CD8-positive, alpha-beta memory T cell (primary cell): ENCODE data around the gene TSPAN3. TPM values are rescaled to one million over a fixed set of nuclear protein-coding genes. Genes with fewer than 3 reads are reported as not detected.

Experiments
- CTCF ChIA-PET: fragments of 350-600 bp; sonication (Branson Sonifier 250); formaldehyde crosslinking; loops from one replicate; lab custom pipeline; 2021; ENCODE audit warnings: antibody characterized with exemption; lab: Charles Lee
- POLR2A ChIA-PET: fragments of 350-600 bp; sonication (Branson Sonifier 250); formaldehyde crosslinking; loops from one replicate; lab custom pipeline; 2021; ENCODE audit warnings: antibody characterized with exemption; lab: Charles Lee
- DNase-seq, 5 donors: peaks; one replicate each; pipeline versions ENCODE4 v3.0.0 to v3.0.0-alpha.2; 2020 to 2022; ENCODE audit warnings: mixed read lengths in 1 of 5
- H3K27ac ChIP-seq: one replicate; pipeline ENCODE4 v1.7.0; 2013; ENCODE audit warnings: low read depth, mild to moderate bottlenecking, low read length, moderate library complexity
- H3K27me3 ChIP-seq: 2 replicates; pipeline ENCODE4 v1.7.0; 2013; ENCODE audit warnings: low read length, mild to moderate bottlenecking; ENCODE audit not compliant: insufficient read depth, poor library complexity, severe bottlenecking
- H3K36me3 ChIP-seq: 2 replicates; pipeline ENCODE4 v1.7.0; 2013; ENCODE audit warnings: mild to moderate bottlenecking, low read length, moderate library complexity; ENCODE audit not compliant: insufficient read depth
- H3K4me1 ChIP-seq: 2 replicates; pipeline ENCODE4 v1.7.0; 2013; ENCODE audit warnings: mild to moderate bottlenecking, low read length, moderate library complexity; ENCODE audit not compliant: insufficient read depth
- H3K4me3 ChIP-seq: 2 replicates; pipeline ENCODE4 v1.7.0; 2013; ENCODE audit warnings: mild to moderate bottlenecking, low read length
- H3K9me3 ChIP-seq: 2 replicates; pipeline ENCODE4 v1.7.0; 2013; ENCODE audit warnings: mild to moderate bottlenecking, low read length
- H3K27ac Mint-ChIP-seq, 8 donors: one replicate each; pipeline ENCODE4 v1.8.0; 2020 to 2021; ENCODE audit warnings: mixed read lengths in 8 of 8, mild to moderate bottlenecking in 6 of 8, inconsistent platforms in 3 of 8, moderate library complexity in 3 of 8
- H3K27me3 Mint-ChIP-seq, 2 donors: one replicate each; pipeline ENCODE4 v1.8.0; 2020 to 2021; ENCODE audit warnings: mixed read lengths in 2 of 2, mild to moderate bottlenecking in 1 of 2, moderate library complexity in 1 of 2
- H3K36me3 Mint-ChIP-seq, 3 donors: one replicate each; pipeline ENCODE4 v1.8.0; 2020 to 2021; ENCODE audit warnings: mixed read lengths in 3 of 3, inconsistent platforms in 1 of 3, mild to moderate bottlenecking in 1 of 3
- H3K4me1 Mint-ChIP-seq, 3 donors: one replicate each; pipeline ENCODE4 v1.8.0; 2020 to 2021; ENCODE audit warnings: mixed read lengths in 3 of 3, inconsistent platforms in 1 of 3, mild to moderate bottlenecking in 1 of 3
- H3K4me3 Mint-ChIP-seq, 7 donors: one replicate each; pipeline ENCODE4 v1.8.0; 2020 to 2021; ENCODE audit warnings: mixed read lengths in 7 of 7, mild to moderate bottlenecking in 6 of 7, moderate library complexity in 4 of 7, inconsistent platforms in 2 of 7
- H3K9me3 Mint-ChIP-seq, 5 donors: one replicate each; pipeline ENCODE4 v1.8.0; 2020 to 2022; ENCODE audit warnings: mixed read lengths in 5 of 5, mild to moderate bottlenecking in 3 of 5, moderate library complexity in 2 of 5, inconsistent platforms in 1 of 5
- polyA plus RNA-seq: library from polyadenylated mRNA; unstranded; fragments of 300-500 nt; fragmentation: Illumina TruSeq; gene quantifications from one replicate; pipeline ENCODE4 v1.2.3, GENCODE V29; 2021
- total RNA-seq, 2 experiments: library from RNA; stranded (reverse); gene quantifications; one replicate each; pipeline ENCODE4 v1.2.3, GENCODE V29; 2021

Gene TSPAN3
- total RNA-seq, result 10 to 100 TPM; 59.3 to 60.5 TPM
- 45.2 TPM for polyA plus RNA-seq

DNA sequence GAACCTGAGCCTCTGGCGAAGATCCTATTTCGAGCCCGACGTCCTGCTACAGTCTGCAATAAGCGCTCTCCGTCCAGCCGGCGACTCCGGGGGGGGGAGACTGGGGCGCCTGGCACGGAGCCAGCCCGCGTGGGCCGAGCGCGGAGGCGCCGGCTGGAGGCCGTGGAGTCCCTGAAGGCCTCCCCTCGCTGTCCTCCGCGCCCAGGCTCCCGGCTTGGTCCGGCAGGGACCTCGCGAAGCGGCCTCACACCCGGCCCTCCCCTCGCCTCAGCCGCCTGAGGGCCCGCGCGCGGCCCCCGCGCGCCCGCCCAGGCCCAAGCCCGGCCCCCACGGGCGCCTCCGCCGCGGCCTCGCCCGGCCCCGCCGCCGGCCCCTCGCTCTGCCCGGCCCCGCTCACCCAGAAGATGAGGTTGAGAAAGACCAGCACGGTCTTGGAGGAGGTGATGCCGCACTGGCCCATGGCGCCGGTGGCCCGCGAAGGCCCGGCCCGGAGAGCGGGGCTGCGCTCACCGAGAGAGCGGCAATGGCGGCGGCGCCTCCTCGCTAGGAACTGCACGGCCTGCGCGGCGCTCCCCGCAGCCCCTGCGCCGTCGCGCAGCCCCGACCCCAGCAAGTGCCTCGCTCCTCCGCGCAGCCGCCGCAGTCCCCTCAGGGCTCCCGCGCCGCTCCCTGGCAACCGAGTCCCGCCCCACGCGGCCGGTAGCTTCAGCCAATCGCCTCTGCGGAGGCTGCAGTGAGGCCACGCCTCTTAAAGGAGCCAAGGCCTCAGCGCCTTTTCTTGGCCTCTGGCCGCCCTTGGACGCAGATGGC, at the start of gene TSPAN3:
Gene TSPAN3 (minus strand): TSS at position 615 of the 810 bp plus-strand sequence. CDS start 155 bp downstream, at position 460.
- Mint-ChIP-seq H3K9me3 (peaks cover 0 to 2% (median 0%) of the 10 kb centered on the region in 5 donors), H3K36me3 (peaks cover 0 to 5% (median 0%) of the 10 kb centered on the region in 3 donors), H3K27ac (peak within 1 kb of the TSS; percentile 26 to 92 (median 80)), H3K27me3 (peaks cover 4 to 8% of the 10 kb centered on the region in 2 donors), H3K4me1 (peaks cover 20 to 37% (median 36%) of the 10 kb centered on the region in 3 donors), H3K4me3 (peak within 1 kb of the TSS; percentile 80 to 97 (median 85))
- ChIA-PET CTCF (interaction anchor here (1.0 kb wide), 1 partner anchor 10 kb away, joined by 3 read pairs; no protein-coding TSS in a partner anchor), POLR2A (interaction anchor here (0.8 to 1.1 kb wide), 4 partner anchors 10 to 139 kb away, joined by 3 to 7 read pairs (median 4); partner anchors contain the start of gene RCN2)
- Histone ChIP-seq H3K27me3 (no peaks in the 10 kb centered on the region), H3K27ac (no peak within 1 kb of the TSS), H3K36me3 (no peaks in the 10 kb centered on the region), H3K4me3 (peak within 1 kb of the TSS; percentile 76), H3K9me3 (no peaks in the 10 kb centered on the region), H3K4me1 (peaks cover 14% of the 10 kb centered on the region)
- DNase-seq, result peak; percentile 84 to 94 (median 89)

DNA sequence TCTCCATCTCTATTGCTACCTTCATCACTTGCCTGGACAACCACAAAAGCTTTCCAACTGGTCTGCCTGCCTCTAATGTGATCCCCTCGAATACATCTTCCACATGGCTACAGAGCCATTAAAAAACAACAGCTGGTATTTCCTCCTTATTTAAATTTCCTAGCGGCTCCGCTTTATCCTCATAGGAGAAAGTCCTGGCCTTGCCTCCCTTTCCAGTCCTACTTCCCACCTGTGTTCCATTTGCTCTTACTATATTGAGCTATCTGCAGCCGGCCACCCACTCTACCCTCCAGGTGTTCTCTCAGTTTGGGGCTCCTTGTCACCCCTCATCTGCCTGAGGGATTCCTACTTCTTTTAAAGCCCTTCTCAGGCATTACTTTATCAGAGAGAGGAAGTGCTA, 49.7 kb upstream of the TSPAN3 start:
- ChIA-PET POLR2A (no interaction called here), CTCF (interaction anchor here (4.8 to 4.9 kb wide), 2 partner anchors 375 to 423 kb away, joined by 28 to 43 read pairs; no protein-coding TSS in a partner anchor)
- Histone ChIP-seq H3K36me3 (no peaks in the 10 kb centered on the region), H3K4me3 (no peak overlapping the region), H3K27ac (no peak overlapping the region), H3K27me3 (no peaks in the 10 kb centered on the region), H3K9me3 (no peaks in the 10 kb centered on the region), H3K4me1 (peaks cover 9% of the 10 kb centered on the region)
- Mint-ChIP-seq H3K4me3 (no peak overlapping the region), H3K27me3 (no peaks in the 10 kb centered on the region), H3K36me3 (no peaks in the 10 kb centered on the region), H3K27ac (peak overlapping the region in 2 of 8 donors; percentile 7 to 27), H3K9me3 (no peaks in the 10 kb centered on the region), H3K4me1 (peaks cover 8 to 26% (median 18%) of the 10 kb centered on the region in 3 donors)
- DNase-seq, result no peak

DNA sequence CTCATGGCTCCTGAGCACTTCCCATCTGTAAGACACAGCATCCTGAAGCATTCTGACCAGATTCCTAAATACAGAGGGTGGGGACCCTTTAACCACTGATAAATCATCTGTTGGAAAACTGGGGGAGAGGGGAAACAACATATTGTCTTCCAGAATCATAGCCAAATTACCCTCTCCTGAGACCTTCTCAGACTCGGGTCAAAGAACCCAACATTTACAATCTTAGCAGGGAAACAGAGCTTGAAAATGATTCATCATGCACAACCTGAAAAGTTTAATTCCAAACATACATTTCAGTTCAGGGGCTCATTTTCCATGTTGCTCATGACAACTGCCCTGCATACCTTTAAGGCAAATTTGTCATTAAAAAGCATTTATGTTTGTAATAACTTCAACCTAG, 48.5 kb upstream of the TSPAN3 start:
- ChIA-PET POLR2A (interaction anchor here (1.0 kb wide), 1 partner anchor 41 kb away, joined by 3 read pairs; no protein-coding TSS in a partner anchor), CTCF (interaction anchor here (0.7 to 4.9 kb wide), 15 partner anchors 12 to 424 kb away, joined by 3 to 43 read pairs (median 4); no protein-coding TSS in a partner anchor)
- Histone ChIP-seq H3K9me3 (no peaks in the 10 kb centered on the region), H3K4me3 (no peak overlapping the region), H3K36me3 (no peaks in the 10 kb centered on the region), H3K27ac (no peak overlapping the region), H3K27me3 (no peaks in the 10 kb centered on the region), H3K4me1 (peaks cover 9% of the 10 kb centered on the region)
- Mint-ChIP-seq H3K9me3 (no peaks in the 10 kb centered on the region), H3K36me3 (peaks cover 0 to 5% (median 0%) of the 10 kb centered on the region in 3 donors), H3K27ac (peak overlapping the region in 2 of 8 donors; percentile 22 to 70), H3K4me3 (no peak overlapping the region), H3K4me1 (peaks cover 8 to 26% (median 18%) of the 10 kb centered on the region in 3 donors), H3K27me3 (no peaks in the 10 kb centered on the region)
- no peak for DNase-seq

GRCh38 chr15:77118882-77119321, 48.0 kb upstream of the TSPAN3 start:
- peak in 4 of 5 donors; percentile 17 to 56 (median 45) for DNase-seq
- Mint-ChIP-seq H3K36me3 (peaks cover 0 to 11% (median 2%) of the 10 kb centered on the region in 3 donors), H3K4me3 (peak overlapping the region in 2 of 7 donors; percentile 8), H3K27me3 (no peaks in the 10 kb centered on the region), H3K27ac (peak overlapping the region in 4 of 8 donors; percentile 1 to 70 (median 37)), H3K4me1 (peaks cover 8 to 26% (median 18%) of the 10 kb centered on the region in 3 donors), H3K9me3 (no peaks in the 10 kb centered on the region)
- CTCF ChIA-PET, result interaction anchor here (0.7 to 4.9 kb wide), 16 partner anchors 11 to 425 kb away, joined by 3 to 43 read pairs (median 4); no protein-coding TSS in a partner anchor
- Histone ChIP-seq H3K4me1 (peaks cover 9% of the 10 kb centered on the region), H3K4me3 (no peak overlapping the region), H3K27me3 (no peaks in the 10 kb centered on the region), H3K9me3 (no peaks in the 10 kb centered on the region), H3K36me3 (no peaks in the 10 kb centered on the region), H3K27ac (no peak overlapping the region)
- POLR2A ChIA-PET, result interaction anchor here (1.0 kb wide), 1 partner anchor 42 kb away, joined by 3 read pairs; no protein-coding TSS in a partner anchor

- Histone ChIP-seq H3K27ac (no peak overlapping the region), H3K27me3 (no peaks in the 10 kb centered on the region), H3K4me3 (no peak overlapping the region), H3K36me3 (no peaks in the 10 kb centered on the region), H3K4me1 (peaks cover 9% of the 10 kb centered on the region), H3K9me3 (no peaks in the 10 kb centered on the region)
- no peaks in the 10 kb centered on the region for H3K9me3 Mint-ChIP-seq
- ChIA-PET CTCF (no interaction called here), POLR2A (no interaction called here)
- H3K36me3 Mint-ChIP-seq, result peaks cover 0 to 19% (median 10%) of the 10 kb centered on the region in 3 donors
- no peak overlapping the region for H3K27ac Mint-ChIP-seq
- DNase-seq, result no peak
- no peak overlapping the region for H3K4me3 Mint-ChIP-seq
- H3K4me1 Mint-ChIP-seq, result peaks cover 7 to 15% (median 13%) of the 10 kb centered on the region in 3 donors
- H3K27me3 Mint-ChIP-seq, result no peaks in the 10 kb centered on the region
These were observed 44.3 kb upstream of the TSPAN3 start for GRCh38 chr15:77115179-77115578.

GRCh38 chr15:77112838-77113504, 42.1 kb upstream of the TSPAN3 start:
- H3K9me3 ChIP-seq, result no peaks in the 10 kb centered on the region
- POLR2A ChIA-PET, result no interaction called here
- Mint-ChIP-seq H3K4me1 (no peaks in the 10 kb centered on the region), H3K4me3 (no peak overlapping the region), H3K9me3 (no peaks in the 10 kb centered on the region), H3K27me3 (no peaks in the 10 kb centered on the region), H3K27ac (peak overlapping the region in 1 of 8 donors; percentile 66), H3K36me3 (peaks cover 0 to 19% (median 10%) of the 10 kb centered on the region in 3 donors)
- no peak for DNase-seq
- no peak overlapping the region for H3K4me3 ChIP-seq
- no peak overlapping the region for H3K27ac ChIP-seq
- CTCF ChIA-PET, result interaction anchor here (1.2 to 1.4 kb wide), 2 partner anchors 8 to 430 kb away, joined by 3 to 6 read pairs; no protein-coding TSS in a partner anchor
- H3K27me3 ChIP-seq, result no peaks in the 10 kb centered on the region
- no peaks in the 10 kb centered on the region for H3K36me3 ChIP-seq
- no peaks in the 10 kb centered on the region for H3K4me1 ChIP-seq

- H3K36me3 ChIP-seq, result no peaks in the 10 kb centered on the region
- no peaks in the 10 kb centered on the region for H3K9me3 ChIP-seq
- POLR2A ChIA-PET, result no interaction called here
- H3K36me3 Mint-ChIP-seq, result peaks cover 0 to 19% (median 10%) of the 10 kb centered on the region in 3 donors
- H3K9me3 Mint-ChIP-seq, result no peaks in the 10 kb centered on the region
- H3K27ac ChIP-seq, result no peak overlapping the region
- CTCF ChIA-PET, result interaction anchor here (1.4 kb wide), 1 partner anchor 431 kb away, joined by 6 read pairs; no protein-coding TSS in a partner anchor
- no peak for DNase-seq
- H3K27me3 ChIP-seq, result no peaks in the 10 kb centered on the region
- H3K27ac Mint-ChIP-seq, result peak overlapping the region in 2 of 8 donors; percentile 1 to 25
- H3K4me1 Mint-ChIP-seq, result no peaks in the 10 kb centered on the region
- no peak overlapping the region for H3K4me3 ChIP-seq
- H3K27me3 Mint-ChIP-seq, result peaks cover 0 to 2% of the 10 kb centered on the region in 2 donors
- no peaks in the 10 kb centered on the region for H3K4me1 ChIP-seq
- H3K4me3 Mint-ChIP-seq, result no peak overlapping the region
These were observed 40.9 kb upstream of the TSPAN3 start for GRCh38 chr15:77111789-77112188.
